Activated naive CD4-positive, alpha-beta T cell (primary cell): ENCODE data around the gene ADCY2.

ENCODE experiments used
- DNase-seq, 4 experiments: peaks; one replicate each; lab custom pipeline; 2025; lab: John Stamatoyannopoulos, UW

ADCY2 gene

DNA sequence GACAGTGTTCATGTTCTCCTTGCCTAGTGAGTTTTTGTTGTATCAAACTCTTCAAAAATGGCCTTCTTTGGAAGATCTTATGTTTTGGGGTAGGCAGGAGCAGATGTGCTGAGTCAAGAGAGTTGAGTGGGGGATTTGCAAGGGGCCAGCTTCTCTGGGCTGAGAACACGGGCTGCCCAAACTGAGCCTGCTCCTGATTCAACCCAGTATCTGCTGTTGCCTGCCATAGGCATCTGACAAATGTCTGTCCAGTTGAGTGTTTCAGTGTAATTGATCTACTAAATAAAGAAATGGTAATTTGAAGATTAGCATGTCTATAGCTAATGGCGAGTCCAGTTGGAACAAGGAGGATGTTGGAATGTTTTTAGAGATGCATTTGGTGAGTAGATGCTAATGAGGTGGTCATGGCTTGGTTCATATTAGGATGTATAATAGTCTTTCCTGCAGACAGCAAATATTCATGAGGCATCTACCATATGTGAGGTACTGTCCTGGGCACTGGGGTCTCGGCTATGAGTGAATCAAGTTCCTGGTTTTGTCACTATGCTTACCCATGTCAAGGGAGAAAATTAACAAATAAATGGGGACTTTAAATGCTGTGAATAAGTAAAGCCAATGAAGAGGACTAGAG is 119.5 kb downstream of the ADCY2 start:
- DNase-seq: no peak

DNA sequence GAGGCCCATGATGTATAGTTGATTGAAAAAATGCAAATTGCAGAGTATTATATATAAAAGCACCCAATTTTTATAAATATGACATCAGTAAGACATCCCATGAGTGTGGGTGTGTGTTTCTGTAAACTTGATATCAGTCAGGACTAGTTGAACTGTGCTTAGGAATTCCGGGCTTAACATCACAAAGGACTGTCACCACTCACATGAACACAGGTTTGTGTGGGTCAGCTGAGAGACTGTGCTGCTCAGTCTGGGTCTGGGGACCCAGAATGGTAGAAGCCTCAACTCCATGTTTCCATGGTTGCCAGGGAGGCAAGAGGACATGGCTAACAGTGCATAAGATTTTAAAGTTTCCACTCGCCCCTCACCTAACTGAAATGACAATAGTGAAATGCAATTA is 120.3 kb downstream of the ADCY2 start:
- DNase-seq: no peak

DNA sequence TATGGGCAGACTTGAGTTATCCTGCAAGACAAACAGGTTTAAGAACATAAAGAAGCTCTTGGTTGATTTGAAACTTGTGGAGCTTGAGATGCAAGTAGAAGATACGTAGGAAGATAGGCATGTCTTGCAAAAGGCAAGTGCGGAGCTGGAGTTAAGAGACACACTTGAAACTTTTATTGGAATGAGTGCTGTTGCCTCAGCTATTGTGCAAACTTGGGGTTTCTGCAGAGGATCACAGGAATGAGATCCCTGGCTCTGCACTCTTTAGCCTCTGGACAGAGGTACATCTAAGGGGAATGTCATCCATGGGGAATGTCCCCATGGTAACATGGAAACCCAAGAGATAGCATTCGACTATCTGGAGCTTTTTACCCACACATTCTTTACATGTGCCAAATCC is 121.1 kb downstream of the ADCY2 start:
- DNase-seq: no peak

DNA sequence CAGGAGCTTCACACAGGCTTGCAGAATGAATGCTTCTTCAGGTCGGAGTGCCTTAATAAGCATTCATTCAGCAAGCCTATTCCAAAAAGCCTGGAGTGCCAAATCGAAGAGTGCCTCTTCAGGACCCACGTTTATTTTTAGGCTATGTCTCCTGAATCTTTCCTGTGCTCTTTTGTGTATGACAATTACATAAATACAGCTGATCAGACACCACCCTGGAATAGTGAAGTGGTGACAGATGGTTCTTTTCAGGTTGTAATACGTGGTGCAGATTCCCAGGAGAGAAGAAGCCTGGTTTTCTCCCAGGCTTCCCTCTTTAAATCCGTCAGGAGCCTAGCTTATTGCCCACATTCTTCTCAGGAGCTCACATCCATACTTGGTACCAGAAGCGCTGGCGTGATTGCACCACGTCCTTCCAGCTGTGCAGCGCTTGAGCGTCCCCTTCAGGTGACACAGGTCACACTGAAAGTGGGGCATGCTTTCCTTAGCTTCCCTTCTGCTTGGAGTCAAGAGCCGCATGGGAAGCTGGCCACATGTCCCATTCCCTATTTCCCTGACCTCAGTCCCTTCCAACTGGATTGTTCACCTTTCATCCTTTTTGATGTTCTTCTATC is 123.1 kb downstream of the ADCY2 start:
- DNase-seq: no peak

DNA sequence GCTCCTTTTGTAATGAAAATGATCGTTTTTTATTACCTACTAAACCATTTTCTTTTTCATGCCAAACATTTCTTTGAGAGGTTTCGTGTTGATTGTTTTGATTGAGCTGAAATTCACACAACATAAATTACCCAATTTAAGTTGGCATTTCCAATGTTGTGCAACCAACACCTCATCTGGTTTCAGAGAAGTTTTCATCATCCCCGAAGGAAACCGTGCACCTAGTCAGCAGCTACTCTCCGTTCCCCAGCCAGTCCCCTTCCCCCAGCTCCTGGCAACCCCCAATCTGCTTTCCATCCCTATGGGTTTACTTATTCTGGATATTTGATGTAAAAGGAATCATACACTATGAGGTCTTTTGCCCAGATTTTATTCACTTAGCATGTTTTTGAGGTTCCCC is 123.6 kb downstream of the ADCY2 start:
- no peak for DNase-seq

DNA sequence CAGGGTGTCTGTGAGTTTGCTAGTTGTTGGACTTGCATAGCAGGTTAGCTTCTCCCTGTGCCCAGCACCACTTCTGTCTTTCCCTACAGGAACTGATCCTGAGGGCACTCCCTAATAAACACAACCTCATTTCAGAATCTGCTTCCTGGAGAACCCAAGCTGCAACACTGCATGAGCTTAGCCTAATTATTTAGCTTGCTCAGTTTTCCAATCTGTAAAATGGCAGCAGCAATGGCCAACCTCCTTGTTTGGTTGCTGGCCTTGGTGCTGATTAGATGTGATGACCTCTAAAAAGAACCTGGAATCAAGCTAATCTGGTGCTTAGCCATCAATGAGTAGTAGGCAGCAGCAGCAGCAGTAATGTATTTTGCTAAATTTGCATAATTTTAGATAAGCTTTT is 133.9 kb downstream of the ADCY2 start:
- DNase-seq: no peak

DNA sequence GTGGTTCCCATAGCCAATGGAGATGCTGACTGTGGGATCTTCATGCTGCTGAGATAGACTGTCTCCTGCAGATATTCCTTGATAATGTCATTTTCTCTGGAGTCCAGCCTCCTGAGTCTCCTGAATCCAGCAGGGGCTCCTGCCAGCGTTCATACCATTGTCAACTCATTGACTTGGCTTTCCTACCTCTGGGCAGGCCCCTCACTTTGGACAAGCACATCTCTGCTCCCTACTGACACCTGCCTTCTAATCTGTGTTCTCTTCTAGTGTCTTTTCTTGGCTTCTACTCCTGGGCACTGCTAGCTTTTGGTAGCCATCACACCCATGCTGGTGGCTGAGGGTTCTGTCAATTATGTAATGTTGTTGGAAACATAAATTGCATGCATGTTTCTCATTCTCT is 138.0 kb downstream of the ADCY2 start:
- DNase-seq: no peak

DNA sequence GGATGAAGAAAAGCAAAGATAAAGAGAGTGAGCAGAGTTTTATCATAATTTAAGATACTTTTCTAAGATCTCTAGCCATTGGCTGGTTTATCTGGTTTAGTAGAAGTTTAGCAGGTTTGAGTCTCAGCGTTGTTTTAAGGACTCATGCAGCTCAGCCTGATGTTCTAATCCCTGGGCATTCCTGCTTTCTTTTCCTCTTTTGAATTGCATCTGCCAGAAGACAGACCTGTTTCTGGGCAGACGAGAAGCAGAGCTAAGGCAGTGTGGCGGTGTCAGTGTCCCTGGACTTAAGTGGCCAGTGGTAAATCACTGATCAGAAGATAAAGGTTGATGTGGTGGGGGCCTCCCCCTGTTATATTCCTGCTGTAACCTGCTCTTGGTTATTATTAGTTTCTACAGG is 138.6 kb downstream of the ADCY2 start:
- no peak for DNase-seq

DNA sequence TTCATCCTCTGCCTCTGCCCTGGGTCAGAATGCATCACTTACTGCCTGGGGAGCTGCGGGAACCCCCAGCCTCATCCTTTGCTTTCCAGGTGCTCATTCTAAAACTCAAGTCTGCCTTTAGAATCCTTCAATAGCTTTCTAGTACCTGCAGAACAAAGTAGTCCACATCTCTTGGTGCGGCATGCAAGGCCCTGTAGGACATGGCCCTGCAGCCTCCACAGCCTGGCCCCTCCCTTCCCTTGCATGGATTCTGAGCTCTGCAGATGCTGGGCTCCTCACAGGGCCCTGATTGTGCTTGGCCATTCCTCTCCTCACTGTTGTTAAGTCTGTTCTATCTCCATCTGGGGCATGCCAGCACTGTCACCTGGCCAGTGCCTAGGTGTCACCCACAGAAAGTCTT is 141.6 kb downstream of the ADCY2 start:
- no peak for DNase-seq

DNA sequence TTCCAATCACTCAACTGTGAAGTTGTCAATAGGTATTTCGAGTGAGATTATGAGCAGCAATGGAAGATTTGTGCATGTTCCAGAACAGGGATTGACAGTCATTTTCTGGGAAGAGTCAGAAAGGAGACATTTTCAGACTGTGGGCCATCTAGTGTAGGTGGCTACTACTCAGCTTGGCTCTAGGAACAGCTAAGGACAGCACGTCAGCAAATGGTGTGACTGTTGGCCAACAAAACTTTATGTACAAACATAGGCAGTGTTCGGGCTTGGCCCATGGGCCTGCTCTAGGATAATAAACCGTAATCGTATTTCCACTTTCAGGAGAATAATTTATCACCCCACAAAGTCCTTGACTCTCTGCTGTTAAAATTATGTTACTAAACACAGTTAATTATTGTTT is 143.6 kb downstream of the ADCY2 start:
- DNase-seq: no peak

DNA sequence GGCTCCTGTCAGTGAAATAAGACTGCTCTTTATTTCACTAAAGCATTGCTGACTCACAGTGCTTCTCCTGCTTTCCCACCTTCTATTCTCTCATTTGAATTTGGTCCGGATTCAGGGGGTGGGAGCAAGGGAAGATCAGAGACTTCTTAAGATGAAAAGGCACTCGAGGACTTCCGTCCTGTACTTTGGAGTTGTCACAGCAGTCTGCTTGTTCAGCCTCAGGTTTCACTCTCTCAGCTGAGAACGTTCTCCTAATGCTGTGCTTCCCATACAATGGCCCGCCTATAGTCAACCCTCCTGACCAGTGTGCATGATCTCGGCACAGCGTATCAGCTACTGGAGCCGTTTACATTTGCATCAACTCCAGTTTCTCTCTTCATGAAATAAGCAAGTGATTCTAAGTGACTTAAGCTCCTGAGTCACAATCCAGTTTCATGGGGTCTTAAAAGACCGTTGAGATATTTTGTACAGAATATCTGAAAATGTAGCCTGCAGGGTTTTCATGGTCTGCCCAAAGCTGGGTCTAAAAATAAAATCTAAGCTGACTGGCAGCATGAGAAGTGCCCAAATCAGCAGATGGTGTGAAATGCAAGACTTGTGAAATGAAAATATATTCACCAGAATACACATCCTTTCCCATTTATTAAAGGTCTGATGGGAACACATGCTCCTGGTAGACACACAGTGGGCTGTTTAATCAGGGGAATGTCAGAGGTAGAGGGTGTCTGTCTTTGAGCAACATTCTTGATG is 145.0 kb downstream of the ADCY2 start:
- DNase-seq: no peak

DNA sequence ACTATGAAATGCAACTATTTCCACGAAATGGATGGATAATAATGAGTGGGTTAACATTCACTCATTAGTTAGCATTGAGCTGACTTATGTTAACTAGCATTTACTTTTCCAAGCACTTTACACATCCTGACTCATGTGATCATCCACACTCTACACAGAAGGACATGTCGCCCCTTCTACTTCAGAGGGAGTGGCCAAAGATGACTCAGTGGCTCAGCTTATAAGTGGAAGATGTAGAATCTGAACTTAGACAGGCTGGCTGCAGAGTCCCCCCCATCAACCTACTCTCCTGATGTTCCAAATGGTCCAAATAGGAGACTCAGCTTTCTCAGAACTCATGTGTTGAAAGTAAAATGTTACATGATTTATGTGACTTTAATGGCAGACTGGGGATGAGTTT is 146.0 kb downstream of the ADCY2 start:
- DNase-seq: no peak

DNA sequence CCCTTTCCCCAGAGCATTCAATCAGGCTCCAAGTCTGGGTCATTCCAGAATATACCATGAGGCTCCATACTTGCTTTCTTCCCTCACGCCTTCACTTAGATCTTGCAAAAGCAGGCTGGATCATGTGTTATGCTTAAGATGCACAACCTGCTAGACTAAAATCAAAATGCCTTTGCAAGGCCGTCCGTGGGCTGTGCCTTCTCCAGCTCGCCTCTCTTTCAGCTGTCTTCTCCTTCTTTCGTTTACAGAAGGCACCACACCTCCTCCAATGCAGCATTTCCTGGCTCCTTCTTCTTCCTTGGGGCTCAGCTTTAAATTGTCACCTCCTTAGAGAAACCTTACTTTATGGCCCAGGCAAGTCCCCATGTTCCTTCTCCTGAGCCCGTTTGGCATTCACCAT is 150.6 kb downstream of the ADCY2 start:
- no peak for DNase-seq

DNA sequence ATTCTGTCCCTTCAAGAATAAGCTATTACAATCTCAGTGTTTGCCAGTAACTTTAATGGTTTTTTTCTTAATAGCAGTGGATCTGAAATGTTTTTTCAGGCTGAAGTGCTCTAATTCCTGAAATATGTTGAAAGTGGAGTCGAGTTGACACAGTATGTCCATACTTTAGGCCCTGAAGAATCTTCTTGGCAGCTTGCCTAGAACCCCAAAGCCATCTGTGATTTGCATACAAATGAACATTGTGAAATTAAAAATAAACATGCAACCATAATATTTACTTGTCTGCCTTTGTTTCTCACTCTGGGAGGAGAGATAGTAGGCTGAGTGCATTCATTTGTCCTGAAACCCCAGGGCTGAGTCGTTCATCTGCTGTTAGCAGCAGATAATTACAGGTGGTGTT is 152.7 kb downstream of the ADCY2 start:
- DNase-seq: no peak

DNA sequence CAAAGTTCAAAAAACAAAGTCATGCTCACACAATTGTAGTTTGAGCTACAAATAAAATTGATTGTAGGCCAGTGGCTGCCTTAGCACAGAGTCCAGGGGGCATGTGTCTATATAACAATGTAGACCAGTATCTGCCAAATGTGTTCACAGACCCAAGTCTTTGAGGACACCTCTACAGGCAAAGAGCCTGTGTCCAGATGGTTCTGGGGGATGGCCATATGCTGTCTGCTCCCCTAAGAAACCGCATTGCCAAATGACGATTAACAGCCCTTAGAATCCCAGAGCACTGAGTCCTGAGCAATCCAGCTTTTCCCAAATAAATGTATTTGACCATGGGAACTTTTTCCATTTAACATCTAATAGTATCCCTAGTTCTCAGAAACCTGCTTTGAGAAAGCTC is 169.6 kb downstream of the ADCY2 start:
- no peak for DNase-seq

DNA sequence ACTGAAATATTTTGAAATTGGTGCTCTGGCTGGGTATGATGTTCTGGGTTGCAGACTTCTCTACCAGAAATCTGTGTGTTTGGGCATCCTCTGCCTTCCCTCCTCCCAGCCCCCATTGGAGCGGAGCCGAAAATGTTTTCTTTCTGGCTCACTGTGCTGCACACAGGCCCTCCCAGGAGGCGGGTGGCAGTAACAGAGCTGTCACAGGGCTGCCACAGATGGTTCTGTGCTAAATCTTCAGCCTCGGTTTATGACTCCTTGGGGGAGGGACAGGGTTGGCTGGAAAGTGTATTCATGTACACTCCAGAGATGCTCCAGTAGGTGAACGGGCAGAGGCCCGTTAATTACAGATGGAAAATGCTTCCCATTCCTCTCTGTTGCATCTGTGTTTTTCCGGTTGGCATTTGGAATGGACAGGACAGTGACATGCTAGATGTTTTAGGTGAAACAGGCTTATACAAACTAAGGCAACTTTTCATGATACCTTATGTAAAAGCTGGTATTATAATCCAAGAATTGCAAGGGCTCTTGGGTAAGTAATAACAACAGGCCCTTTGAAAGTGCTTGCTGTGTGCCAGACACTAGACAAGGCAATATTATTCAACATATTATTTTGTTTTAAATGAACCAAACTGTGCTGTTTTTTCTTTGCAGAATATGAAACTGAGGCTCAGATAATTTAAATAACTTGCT is 180.2 kb downstream of the ADCY2 start:
- no peak for DNase-seq

DNA sequence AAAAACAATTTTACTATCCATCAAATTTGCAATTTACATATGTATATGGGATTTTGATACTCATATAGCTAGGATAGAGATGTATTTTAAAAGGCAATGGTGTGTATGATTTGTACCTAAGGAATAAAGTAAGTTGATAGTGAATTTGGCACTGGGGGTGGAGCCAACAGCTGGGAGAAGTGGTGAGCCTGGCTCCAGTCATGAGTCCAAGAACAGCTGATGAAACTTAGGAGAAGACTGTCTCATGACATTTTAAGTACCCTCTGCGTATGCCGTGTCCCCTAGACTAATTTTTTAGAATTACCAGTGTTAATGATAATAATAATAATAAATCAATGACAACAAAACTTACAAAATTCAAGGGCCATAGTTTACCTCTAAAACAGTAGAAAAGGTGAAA is 181.4 kb downstream of the ADCY2 start:
- no peak for DNase-seq

DNA sequence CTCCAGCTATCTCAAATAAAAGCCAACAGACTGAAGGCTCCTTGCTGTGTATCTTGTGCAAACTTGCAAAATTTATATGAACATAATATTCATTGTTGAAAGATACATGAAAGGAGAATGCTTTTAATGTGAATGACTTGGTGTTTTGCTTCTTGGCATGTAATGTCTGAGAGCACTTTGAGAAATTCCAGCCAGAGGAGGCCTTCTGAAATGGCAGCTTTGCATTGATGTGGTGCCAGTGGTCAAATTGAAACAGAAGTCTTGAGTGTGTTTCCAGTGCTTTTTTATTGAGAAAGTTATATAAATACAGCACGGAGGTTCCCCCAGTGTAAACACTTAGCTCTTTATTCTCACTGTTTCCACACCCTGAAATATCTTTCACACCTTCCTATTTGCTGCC is 182.1 kb downstream of the ADCY2 start:
- no peak for DNase-seq

DNA sequence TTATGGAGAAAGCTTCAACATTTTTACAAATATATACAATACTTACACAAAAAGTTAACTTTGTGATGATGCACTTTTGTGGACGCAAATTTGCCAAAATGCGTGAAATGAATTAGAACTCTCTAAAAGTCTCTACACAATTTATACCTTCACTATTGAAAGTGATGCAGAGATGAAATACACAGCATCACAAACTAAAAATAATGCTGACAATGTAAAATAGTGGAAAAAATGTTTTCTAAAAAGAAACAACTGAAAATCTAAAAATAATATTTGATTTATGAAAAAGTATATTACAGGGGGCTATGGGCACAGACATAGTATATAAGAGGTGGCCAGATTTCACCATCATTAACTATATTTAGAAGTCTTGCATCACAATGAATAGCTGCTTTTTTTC is 188.8 kb downstream of the ADCY2 start:
- DNase-seq: no peak

DNA sequence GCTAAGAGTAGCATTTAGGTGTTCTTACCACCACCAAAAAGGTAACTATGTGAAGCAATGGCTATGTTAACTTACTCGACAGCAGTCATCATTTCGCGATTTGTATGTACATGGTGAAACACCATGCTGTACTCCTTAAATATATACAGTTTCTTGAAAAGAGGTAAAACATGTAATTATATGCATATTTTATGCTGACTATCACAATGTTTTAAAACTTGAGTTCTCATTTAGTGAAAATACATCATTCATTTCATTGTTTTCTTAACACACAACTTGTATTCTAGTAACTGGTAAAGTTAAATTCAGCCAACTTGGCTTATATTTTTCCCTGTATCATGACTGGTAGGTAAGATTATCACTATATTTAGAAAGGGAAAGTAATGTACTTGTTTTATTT is 189.9 kb downstream of the ADCY2 start:
- DNase-seq: no peak

DNA sequence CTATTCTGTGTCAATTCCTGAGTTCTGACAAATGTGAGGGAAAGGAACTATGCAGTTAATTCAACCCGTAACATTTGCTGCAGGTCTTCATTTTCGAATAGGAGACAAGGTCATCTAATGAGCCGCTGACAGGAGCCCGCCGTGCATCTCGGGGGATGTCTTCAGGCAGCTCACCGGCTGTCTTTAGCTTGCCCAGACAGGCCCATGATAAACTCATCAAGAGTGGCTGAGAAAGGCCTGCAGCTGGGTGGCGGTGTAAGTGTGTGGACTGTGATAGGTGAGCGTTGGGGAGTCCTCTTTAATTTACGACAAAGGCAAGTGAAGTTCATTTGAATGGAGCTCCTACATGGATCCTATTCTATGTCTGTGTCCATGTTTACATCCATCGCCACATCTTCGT is 190.5 kb downstream of the ADCY2 start:
- DNase-seq: no peak

DNA sequence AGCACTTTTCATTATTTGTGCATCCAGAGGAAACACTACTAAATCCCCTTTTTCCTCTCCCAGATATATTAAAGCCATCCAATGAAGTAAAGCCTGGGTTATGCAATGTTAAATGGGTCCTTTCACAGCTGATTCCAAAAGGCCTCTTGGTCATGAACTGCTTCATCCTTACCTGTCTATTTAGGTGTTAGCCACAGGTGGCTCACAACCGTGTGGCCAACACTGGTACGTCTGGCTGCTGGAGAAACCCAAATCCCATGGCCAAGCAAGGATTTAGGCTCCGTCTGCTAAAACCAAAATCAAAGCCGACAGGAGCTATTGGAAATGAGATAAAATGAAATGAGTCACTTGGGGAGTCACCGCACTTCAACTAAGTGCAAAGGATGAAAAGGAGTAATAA is 193.9 kb downstream of the ADCY2 start:
- DNase-seq: no peak

DNA sequence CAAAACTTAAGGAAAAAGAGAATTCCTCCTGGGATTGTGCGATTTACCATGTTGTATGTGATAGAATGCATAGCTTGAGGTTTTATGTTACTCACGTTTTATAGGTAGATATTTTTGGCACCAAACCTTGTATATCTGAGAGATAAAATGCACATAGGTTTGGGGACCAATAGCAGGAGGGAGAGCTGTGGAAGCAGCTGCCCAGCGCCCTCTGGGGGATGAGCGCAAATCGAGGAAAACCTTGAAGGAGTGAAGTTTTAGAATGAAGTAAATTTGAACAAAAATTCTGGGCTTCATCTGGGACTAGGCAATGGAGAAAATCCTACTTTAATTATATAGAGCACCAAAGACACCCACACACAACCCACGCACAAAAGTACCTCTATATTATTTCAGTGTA is 197.0 kb downstream of the ADCY2 start:
- no peak for DNase-seq
